ENCODE data around the gene TRAF3IP1. TPM values are rescaled to one million over a fixed set of nuclear protein-coding genes. Genes with fewer than 3 reads are reported as not detected.

Gene TRAF3IP1
- total RNA-seq, 1 experiment from 2014 or later = 8.2 TPM

GRCh38 chr2:238426568-238427434, 106.5 kb downstream of the TRAF3IP1 start, which contains the start of gene ASB1:
Gene ASB1 (plus strand): TSS chr2:238426927. CDS start chr2:238427071, 144 bp downstream.
- CTCF ChIA-PET = no interaction called here
- DNase-seq (peak; percentile 78), ATAC-seq (peak; percentile 70)

GRCh38 chr2:238427435-238428162, 107.3 kb downstream of the TRAF3IP1 start:
- peak overlapping the region; percentile 87 for H2AFZ ChIP-seq (ENCODE audit: low read length)
- H3F3A ChIP-seq (ENCODE audit: low read length, unreplicated experiment) = no peaks in the 10 kb centered on the region
- H3K9me2 ChIP-seq (replicated peaks; ENCODE audit: low read length) = no peaks in the 10 kb centered on the region
- no peak for TF ChIP-seq EZH2 (IDR thresholded peaks at IDR 0.05; ENCODE audit: low read length, unreplicated experiment)
- TF ChIP-seq CTCF (conservative IDR thresholded peaks at IDR 0.05; ENCODE audit: low read depth, low read length) = no peak
- TF ChIP-seq EZH2phosphoT487 (IDR thresholded peaks at IDR 0.05; ENCODE audit: borderline replicate concordance, low read length) = no peak
- H3K4me1 ChIP-seq (ENCODE audit: insufficient read depth, low read length) = peaks cover 20% of the 10 kb centered on the region
- H3K36me3 ChIP-seq (ENCODE audit: low read depth, low read length) = peaks cover 13% of the 10 kb centered on the region
- intact Hi-C loops (cut with micrococcal nuclease) = loop anchor here (1.0 kb wide), 1 partner anchor 12 kb away; no protein-coding TSS in a partner anchor
- ATAC-seq = peak; percentile 8
- peak overlapping the region; percentile 93 for H3K4me3 ChIP-seq (ENCODE audit: low read length)
- H3K9ac ChIP-seq (ENCODE audit: low read length) = peak overlapping the region; percentile 95
- peaks cover 56% of the 10 kb centered on the region for H3K79me2 ChIP-seq (ENCODE audit: low read length)
- H3K4me2 ChIP-seq (ENCODE audit: low read length) = peak overlapping the region; percentile 98
- CTCF ChIA-PET = no interaction called here
- DNase-seq = peak; percentile 13
- H3K9me3 ChIP-seq (ENCODE audit: low read length) = no peaks in the 10 kb centered on the region
- POLR2A ChIA-PET (ENCODE audit: unreplicated experiment) = interaction anchor here (1.0 kb wide), 1 partner anchor 12 kb away, joined by 3 read pairs; no protein-coding TSS in a partner anchor
- TSS peak; percentile 77 for BruUV-seq (replicated peaks)
- H3K27me3 ChIP-seq (ENCODE audit: low read length) = no peaks in the 10 kb centered on the region
- peak overlapping the region; percentile 95 for H3K27ac ChIP-seq (ENCODE audit: low read length)
- no peaks in the 10 kb centered on the region for H4K20me1 ChIP-seq (ENCODE audit: low read length)

More at GRCh38 chr2:238426568-238427434, 106.5 kb downstream of the TRAF3IP1 start, which contains the start of gene ASB1:
- Histone ChIP-seq H3K9me3 (ENCODE audit: low read length) (no peaks in the 10 kb centered on the region), H2AFZ (ENCODE audit: low read length) (peak within 1 kb of the TSS; percentile 87), H3K27ac (ENCODE audit: low read length) (peak within 1 kb of the TSS; percentile 95), H3K4me1 (ENCODE audit: insufficient read depth, low read length) (peaks cover 20% of the 10 kb centered on the region), H3K36me3 (ENCODE audit: low read depth, low read length) (peaks cover 13% of the 10 kb centered on the region), H3K79me2 (ENCODE audit: low read length) (peaks cover 48% of the 10 kb centered on the region), H3K9ac (ENCODE audit: low read length) (peak within 1 kb of the TSS; percentile 95), H3K27me3 (ENCODE audit: low read length) (no peaks in the 10 kb centered on the region), H4K20me1 (ENCODE audit: low read length) (no peaks in the 10 kb centered on the region), H3K9me2 (replicated peaks; ENCODE audit: low read length) (no peaks in the 10 kb centered on the region), H3F3A (ENCODE audit: low read length, unreplicated experiment) (no peaks in the 10 kb centered on the region), H3K4me2 (ENCODE audit: low read length) (peak within 1 kb of the TSS; percentile 98), H3K4me3 (ENCODE audit: low read length) (peak within 1 kb of the TSS; percentile 93)
- BruUV-seq (replicated peaks) = no TSS peak
- TF ChIP-seq EZH2phosphoT487 (IDR thresholded peaks at IDR 0.05; ENCODE audit: borderline replicate concordance, low read length) (no peak), CTCF (conservative IDR thresholded peaks at IDR 0.05; ENCODE audit: low read depth, low read length) (no peak), EZH2 (IDR thresholded peaks at IDR 0.05; ENCODE audit: low read length, unreplicated experiment) (no peak)
- intact Hi-C loops (cut with micrococcal nuclease) = loop anchor here (1.0 kb wide), 1 partner anchor 12 kb away; no protein-coding TSS in a partner anchor
- POLR2A ChIA-PET (ENCODE audit: unreplicated experiment) = interaction anchor here (1.0 kb wide), 1 partner anchor 12 kb away, joined by 3 read pairs; no protein-coding TSS in a partner anchor
